Uterus (tissue), 4 donors: ENCODE results near the gene PKNOX2. TPM values are rescaled to one million over a fixed set of nuclear protein-coding genes. Genes with fewer than 3 reads are reported as not detected.

Experiments used
- DNase-seq, 2 donors: peaks; one replicate each; pipeline ENCODE4 v3.0.0-alpha.2; 2019 to 2020
- H3K27ac ChIP-seq, 2 donors: fragments of 200-600 bp; sonication (generic); 1 replicate in 1 of 2; 2 replicates in 1 of 2; pipeline ENCODE4 v1.5.1; 2016 to 2018
- H3K27me3 ChIP-seq, 2 donors: fragments of 200-600 bp; sonication (generic); one replicate each; pipeline ENCODE4 v1.5.1; 2018 to 2019; ENCODE audit warnings: control low read depth in 1 of 2
- H3K36me3 ChIP-seq, 2 donors: fragments of 200-600 bp; sonication (generic); one replicate each; pipeline ENCODE4 v1.5.1; 2019; ENCODE audit warnings: control low read depth in 1 of 2
- H3K4me1 ChIP-seq, 2 donors: fragments of 200-600 bp; sonication (generic); one replicate each; pipeline ENCODE4 v1.5.1; 2018 to 2019; ENCODE audit warnings: control low read depth in 1 of 2
- H3K4me3 ChIP-seq, 2 donors: fragments of 200-600 bp; sonication (generic); 1 replicate in 1 of 2; 2 replicates in 1 of 2; pipeline ENCODE4 v1.5.1; 2018 to 2019; ENCODE audit warnings: mild to moderate bottlenecking in 1 of 2
- H3K9me3 ChIP-seq, 2 donors: fragments of 200-600 bp; sonication (generic); one replicate each; pipeline ENCODE4 v1.5.1; 2019; ENCODE audit warnings: control low read depth in 1 of 2
- CTCF ChIP-seq, 4 experiments: fragments of 200-600 bp in 2 of 4; fragments of 450-650 bp in 2 of 4; sonication (generic) in 2 of 4; IDR thresholded peaks; one replicate each; pipeline ENCODE4 v1.5.1; 2016 to 2019; ENCODE audit warnings: antibody characterized with exemption in 4 of 4, mild to moderate bottlenecking in 2 of 4, moderate library complexity in 1 of 4
- POLR2A ChIP-seq, 2 donors: fragments of 450-650 bp; IDR thresholded peaks; one replicate each; pipeline ENCODE4 v1.6.1; 2016; ENCODE audit warnings: antibody characterized with exemption in 2 of 2, mild to moderate bottlenecking in 1 of 2, moderate library complexity in 1 of 2
- intact Hi-C: fragments of 100-400 bp; cut with DNase I; formaldehyde crosslinking; loops from one replicate; pipeline ENCODE4 v1.15.1; 2023; ENCODE audit warnings: low total_unique reads
- total RNA-seq, 4 donors: library from RNA; depleted of rRNA in 3 of 4; stranded (reverse); fragments of >200 nt in 3 of 4; gene quantifications; one replicate each; pipeline versions ENCODE4 v1.1.0 to v1.2.4, GENCODE V29; 2014 to 2023
- donor health status: DM: yes; HTN: yes; CAD: no.

Gene PKNOX2
- total RNA-seq, 4 donors from 2014 or later = 0.29 to 22.7 (median 3.3) TPM

- no peaks in the 10 kb centered on the region for H3K4me1 ChIP-seq
- DNase-seq = no peak
- intact Hi-C loops = no loop called here
- H3K9me3 ChIP-seq = no peaks in the 10 kb centered on the region
- TF ChIP-seq POLR2A (IDR thresholded peaks at IDR 0.05) = no peak
- TF ChIP-seq CTCF (IDR thresholded peaks at IDR 0.05) = no peak
- H3K27me3 ChIP-seq = no peaks in the 10 kb centered on the region
- no peak overlapping the region for H3K4me3 ChIP-seq
- H3K36me3 ChIP-seq = no peaks in the 10 kb centered on the region
- no peak overlapping the region for H3K27ac ChIP-seq
These were observed 109.0 kb downstream of the PKNOX2 start for GRCh38 chr11:125273519-125274000.

DNA sequence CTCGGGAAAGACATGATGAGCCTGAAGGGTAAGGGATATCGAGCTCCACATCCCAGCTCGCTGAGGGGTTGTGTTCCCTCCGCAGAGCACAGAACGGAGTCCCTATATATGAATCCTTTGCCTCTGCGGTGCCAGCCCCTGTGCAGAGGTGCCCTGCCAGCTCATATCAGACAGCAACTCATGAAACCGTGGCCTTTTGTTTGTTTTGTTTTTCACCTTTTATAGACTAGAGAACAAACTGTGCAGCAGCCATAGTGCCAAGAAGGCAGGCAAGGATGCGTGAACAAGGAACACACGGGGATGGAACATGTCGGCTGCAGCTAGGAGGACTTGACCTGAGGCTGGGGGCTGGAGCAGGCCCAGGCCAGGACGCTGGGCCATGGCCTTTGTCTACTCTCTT is 109.8 kb downstream of the PKNOX2 start:
- H3K4me3 ChIP-seq = no peak overlapping the region
- TF ChIP-seq CTCF (IDR thresholded peaks at IDR 0.05) (no peak), POLR2A (IDR thresholded peaks at IDR 0.05) (no peak)
- no peaks in the 10 kb centered on the region for H3K4me1 ChIP-seq
- H3K27me3 ChIP-seq = no peaks in the 10 kb centered on the region
- intact Hi-C loops = no loop called here
- no peak overlapping the region for H3K27ac ChIP-seq
- no peak for DNase-seq
- no peaks in the 10 kb centered on the region for H3K9me3 ChIP-seq
- no peaks in the 10 kb centered on the region for H3K36me3 ChIP-seq

DNA sequence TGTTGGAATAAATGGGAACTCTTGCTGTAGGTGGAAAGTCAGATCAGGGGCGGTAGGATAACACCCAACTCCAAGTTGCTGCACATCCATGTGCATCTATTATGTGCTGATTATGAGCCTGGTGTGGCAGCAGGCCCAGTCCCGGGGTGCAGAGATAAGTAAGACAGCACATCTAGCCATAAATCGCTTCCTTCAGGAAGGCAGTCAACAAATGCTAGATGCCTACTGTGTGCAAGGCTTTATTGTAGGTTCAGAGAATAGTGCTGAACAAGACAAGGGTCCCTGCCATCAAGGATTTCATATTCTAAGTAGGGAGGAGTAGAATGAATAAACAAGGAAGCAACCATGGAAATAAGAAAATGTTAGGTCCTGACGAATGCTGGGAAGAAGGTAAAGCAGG is 110.2 kb downstream of the PKNOX2 start:
- no peak for DNase-seq
- H3K4me3 ChIP-seq = no peak overlapping the region
- TF ChIP-seq CTCF (IDR thresholded peaks at IDR 0.05) (no peak), POLR2A (IDR thresholded peaks at IDR 0.05) (no peak)
- no peaks in the 10 kb centered on the region for H3K36me3 ChIP-seq
- H3K27me3 ChIP-seq = no peaks in the 10 kb centered on the region
- intact Hi-C loops = no loop called here
- H3K9me3 ChIP-seq = no peaks in the 10 kb centered on the region
- no peaks in the 10 kb centered on the region for H3K4me1 ChIP-seq
- H3K27ac ChIP-seq = no peak overlapping the region

- Histone ChIP-seq H3K36me3 (no peaks in the 10 kb centered on the region), H3K9me3 (no peaks in the 10 kb centered on the region), H3K27me3 (no peaks in the 10 kb centered on the region), H3K4me1 (no peaks in the 10 kb centered on the region), H3K4me3 (no peak overlapping the region), H3K27ac (no peak overlapping the region)
- TF ChIP-seq CTCF (IDR thresholded peaks at IDR 0.05) (no peak), POLR2A (IDR thresholded peaks at IDR 0.05) (no peak)
- no peak for DNase-seq
- intact Hi-C loops = no loop called here
These were observed 111.5 kb downstream of the PKNOX2 start for GRCh38 chr11:125275905-125276618.

GRCh38 chr11:125276619-125276976 is 112.0 kb downstream of the PKNOX2 start:
- no peaks in the 10 kb centered on the region for H3K36me3 ChIP-seq
- no peak overlapping the region for H3K4me3 ChIP-seq
- no peak for DNase-seq
- H3K27ac ChIP-seq = no peak overlapping the region
- TF ChIP-seq CTCF (IDR thresholded peaks at IDR 0.05) (no peak), POLR2A (IDR thresholded peaks at IDR 0.05) (no peak)
- H3K9me3 ChIP-seq = no peaks in the 10 kb centered on the region
- H3K27me3 ChIP-seq = no peaks in the 10 kb centered on the region
- no peaks in the 10 kb centered on the region for H3K4me1 ChIP-seq
- intact Hi-C loops = no loop called here
